NT2/D1 (cell line): ENCODE measurements around the gene NAGS.

ENCODE experiments used
- YY1 ChIP-seq: IDR thresholded peaks from 2 replicates; pipeline ENCODE4 v1.6.1; 2011; ENCODE audit not compliant: insufficient read length, insufficient read depth
- ZNF274 ChIP-seq: IDR thresholded peaks from 2 replicates; pipeline ENCODE4 v1.6.1; 2011; ENCODE audit warnings: mild to moderate bottlenecking, low read depth, low read length

GRCh38 chr17:43962479-43962878 lies 41.9 kb upstream of the NAGS start:
- TF ChIP-seq YY1: no peak
- no peak for TF ChIP-seq ZNF274
